Measurements from ENCODE around the gene ASIC4. TPM values are rescaled to one million over a fixed set of nuclear protein-coding genes. Genes with fewer than 3 reads are reported as not detected.
A peak's percentile ranks its signal among the peaks of the same experiment; 100 is the strongest.

ASIC4 gene
- total and polyA plus RNA-seq, 2 of the 8 experiments (the other 6 are each of a cell fraction or from before 2014, with no cell fraction given), result 0.12 to 0.22 TPM

DNA sequence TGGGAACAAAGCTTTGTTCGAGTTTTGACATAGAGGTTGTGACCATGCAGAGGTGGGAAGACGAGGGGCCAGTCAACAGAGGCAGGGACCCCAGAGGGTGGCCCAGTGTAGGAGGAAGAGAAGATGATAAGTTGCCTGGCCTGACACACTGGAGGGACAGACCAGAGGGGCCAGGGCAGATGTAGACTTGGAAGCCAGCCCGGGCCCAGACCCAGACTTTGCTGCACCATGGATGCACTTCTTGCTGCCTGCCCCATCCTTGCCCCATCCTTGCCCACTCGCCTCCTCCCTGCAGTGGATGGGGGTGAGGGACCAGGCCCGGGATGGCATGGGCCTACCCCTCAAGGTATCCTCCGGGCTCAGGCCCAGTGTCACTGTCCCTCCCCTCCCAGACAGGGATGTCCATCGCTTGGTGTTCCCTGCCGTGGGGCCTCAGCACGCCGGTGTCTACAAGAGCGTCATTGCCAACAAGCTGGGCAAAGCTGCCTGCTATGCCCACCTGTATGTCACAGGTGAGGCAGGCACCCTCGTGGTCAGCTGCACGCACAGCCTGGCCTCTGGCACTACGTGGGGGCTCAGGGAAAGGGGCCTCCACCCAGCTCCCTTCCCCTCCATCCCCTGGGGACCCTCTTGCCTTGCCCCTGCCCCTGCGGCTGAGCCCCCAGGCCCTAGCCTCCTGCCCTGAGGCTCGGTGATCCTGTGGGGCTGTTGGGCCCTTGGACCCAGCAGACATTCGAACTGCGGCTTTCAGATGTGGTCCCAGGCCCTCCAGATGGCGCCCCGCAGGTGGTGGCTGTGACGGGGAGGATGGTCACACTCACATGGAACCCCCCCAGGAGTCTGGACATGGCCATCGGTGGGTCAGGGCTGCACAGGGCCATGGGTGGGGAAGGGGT, 42.6 kb upstream of the ASIC4 start:
- 86% methylated on average over 22 of the region's 22 CpGs; no CpG with 5 or more reads in 1 of the 2 experiments for WGBS, 2 experiments (ENCODE audit: extremely low coverage in 1 of 2, insufficient coverage in 1 of 2, insufficient read length in 1 of 2, insufficient replicate concordance in 2 of 2, low coverage in 1 of 2, low lambda C conversion rate in 2 of 2, missing lambda C conversion rate in 1 of 2)
- ChIA-PET CTCF (ENCODE audit: partially characterized antibody) (interaction anchor here (0.8 to 113.1 kb wide), 6 partner anchors 13 to 88 kb away, joined by 4 to 7248 read pairs (median 20); partner anchors contain the start of genes ASIC4, CHPF, DES and GMPPA), POLR2A (ENCODE audit: partially characterized antibody) (interaction anchor here (0.7 to 1.7 kb wide), 7 partner anchors 8 to 29 kb away, joined by 3 to 4 read pairs (median 3); no protein-coding TSS in a partner anchor)
- TF ChIP-seq CREB1 (IDR thresholded peaks at IDR 0.05) (no peak), CTBP2 (IDR thresholded peaks at IDR 0.05; ENCODE audit: borderline replicate concordance, insufficient read depth, insufficient read length, low read length) (no peak), BCL11A (IDR thresholded peaks at IDR 0.05; ENCODE audit: low read depth in 2 of 2, low read length in 2 of 2) (no peak), ATF2 (IDR thresholded peaks at IDR 0.05; ENCODE audit: low read length) (no peak)

More for the DNA sequence above, 42.6 kb upstream of the ASIC4 start:
- H3K9me3 ChIP-seq (ENCODE audit: insufficient read depth in 2 of 2, low read depth in 1 of 2, low read length in 1 of 2), result no peaks in the 10 kb centered on the region
- peaks cover 0 to 5% (median 0%) of the 10 kb centered on the region in 4 experiments; a peak in 2 of 7 replicates for H3K4me1 ChIP-seq (replicated peaks in 1 of 4; ENCODE audit: control insufficient read depth in 3 of 4, insufficient read depth in 4 of 4, low read length in 3 of 4)
- H2AFZ ChIP-seq (ENCODE audit: low read length), result no peak overlapping the region
- no peaks in the 10 kb centered on the region for H3K27me3 ChIP-seq (replicated peaks in 1 of 4; ENCODE audit: control insufficient read depth in 3 of 4, extremely low read depth in 1 of 4, insufficient read depth in 3 of 4, low read length in 3 of 4)
- no peak overlapping the region for H2BK120ac ChIP-seq (replicated peaks; ENCODE audit: low read depth, low read length)
- 0 out of 2 replicates have a peak overlapping the region, but pooled peaks have one; percentile 48 for H2BK20ac ChIP-seq (ENCODE audit: low read length)
- no peak overlapping the region for H3K4me3 ChIP-seq (ENCODE audit: extremely low read depth in 1 of 4, insufficient read depth in 2 of 4, low read depth in 3 of 4, low read length in 4 of 4)
- no peaks in the 10 kb centered on the region for H3K79me2 ChIP-seq (ENCODE audit: control insufficient read depth in 1 of 2, insufficient read depth in 2 of 2, low read length in 2 of 2)
- no peak overlapping the region for H3K23ac ChIP-seq (ENCODE audit: insufficient read length)
- no peaks in the 10 kb centered on the region for H3K79me1 ChIP-seq (ENCODE audit: low read depth, low read length)
- no peaks in the 10 kb centered on the region for H3K36me3 ChIP-seq (ENCODE audit: control insufficient read depth in 2 of 4, insufficient read depth in 4 of 4, low read length in 3 of 4)
- H3K14ac ChIP-seq (ENCODE audit: insufficient read length), result no peak overlapping the region
- H3K18ac ChIP-seq (ENCODE audit: extremely low read depth, low read length), result no peak overlapping the region
- H4K8ac ChIP-seq (ENCODE audit: extremely low read depth, insufficient read depth, low read length), result no peak overlapping the region
- no peaks in the 10 kb centered on the region for H3K23me2 ChIP-seq (ENCODE audit: low read depth, low read length)
- H4K5ac ChIP-seq (ENCODE audit: insufficient read length, low read depth, low read length), result no peak overlapping the region
- no peak overlapping the region for H2AK5ac ChIP-seq (ENCODE audit: low read depth, low read length)
- no peaks in the 10 kb centered on the region for H4K20me1 ChIP-seq (replicated peaks in 1 of 2; ENCODE audit: control insufficient read depth in 1 of 2, insufficient read depth in 2 of 2, low read length in 2 of 2)
- H2BK5ac ChIP-seq (ENCODE audit: low read depth, low read length), result peak overlapping the region; percentile 24; the same call in 1 of the 2 replicates
- H3K9ac ChIP-seq (replicated peaks in 1 of 4; ENCODE audit: extremely low read depth in 1 of 4, low read depth in 3 of 4, low read length in 3 of 4), result no peak overlapping the region
- no peak overlapping the region for H3K27ac ChIP-seq (ENCODE audit: low read depth, low read length)
- no peak overlapping the region for H3K56ac ChIP-seq (replicated peaks; ENCODE audit: insufficient read length, low read depth, low read length)
- FAIRE-seq, result no peak
- H2BK15ac ChIP-seq (ENCODE audit: low read length), result no peak overlapping the region
- H3K4ac ChIP-seq (replicated peaks; ENCODE audit: insufficient read length, low read depth, low read length), result no peak overlapping the region
- no peak overlapping the region for H4K91ac ChIP-seq (replicated peaks; ENCODE audit: insufficient read length, low read length)
- no peak for DNase-seq (ENCODE audit: low read depth in 1 of 2, low spot score in 2 of 2)
- no peak overlapping the region for H3K4me2 ChIP-seq (ENCODE audit: insufficient read depth in 1 of 2, low read depth in 2 of 2, low read length in 2 of 2)
- peak overlapping the region; percentile 75; the same call in 1 of the 2 replicates for H2BK12ac ChIP-seq (ENCODE audit: low read depth, low read length)
